B cell (primary cell): ENCODE measurements around the gene MS4A18. TPM values are rescaled to one million over a fixed set of nuclear protein-coding genes. Genes with fewer than 3 reads are reported as not detected.
A peak's percentile ranks its signal among the peaks of the same experiment; 100 is the strongest.
"Not testable (repeated sequence)": the region's sequence is repeated elsewhere in the genome, so short reads cannot be mapped to it uniquely, and the experiment has no call there.

ENCODE experiments used
- ATAC-seq: fragments of 200-7000 bp; cut with Tn5 transposase; one replicate; pipeline ENCODE4 v1.10.0; 2021; ENCODE audit warnings: low read depth, mild to moderate bottlenecking, moderate number of reproducible peaks, moderate library complexity
- CTCF ChIA-PET: fragments of 350-600 bp; sonication (Branson Sonifier 250); formaldehyde crosslinking; loops from one replicate; lab custom pipeline; 2021; ENCODE audit warnings: antibody characterized with exemption, inconsistent platforms; lab: Charles Lee
- POLR2A ChIA-PET: fragments of 350-600 bp; sonication (Branson Sonifier 250); formaldehyde crosslinking; loops from one replicate; lab custom pipeline; 2021; ENCODE audit warnings: antibody characterized with exemption; lab: Charles Lee
- DNase-seq: peaks from one replicate; pipeline ENCODE4 v3.0.0; 2013
- H2AFZ ChIP-seq: 2 replicates; pipeline ENCODE4 v1.6.1; 2012; ENCODE audit warnings: mild to moderate bottlenecking, low read depth, low read length; ENCODE audit not compliant: insufficient read depth, poor library complexity, severe bottlenecking
- H3K27ac ChIP-seq, 2 donors: 1 replicate in 1 of 2; 2 replicates in 1 of 2; pipeline ENCODE4 v1.5.1; 2012 to 2013; ENCODE audit warnings: low read length in 2 of 2, mild to moderate bottlenecking in 2 of 2, moderate library complexity in 1 of 2
- H3K27me3 ChIP-seq, 4 experiments: fragments of 200-600 bp in 1 of 4; sonication (generic) in 1 of 4; replicated peaks in 1 of 4; 1 replicate in 2 of 4; 2 replicates in 2 of 4; pipeline versions ENCODE4 v1.6.1 to v1.7.0; 2013 to 2016; ENCODE audit warnings: low read length in 3 of 4, mild to moderate bottlenecking in 2 of 4, mixed read lengths in 1 of 4, moderate library complexity in 1 of 4; ENCODE audit not compliant: insufficient read depth in 4 of 4, control insufficient read depth in 3 of 4; ENCODE audit errors: control extremely low read depth in 1 of 4
- H3K36me3 ChIP-seq, 2 experiments: replicated peaks in 1 of 2; 1 replicate in 1 of 2; 2 replicates in 1 of 2; pipeline versions ENCODE4 v1.6.1 to v1.7.1; 2013; ENCODE audit warnings: low read length in 1 of 2; ENCODE audit not compliant: insufficient read depth in 2 of 2, control insufficient read depth in 1 of 2; ENCODE audit errors: control extremely low read depth in 1 of 2, extremely low read depth in 1 of 2
- H3K4me1 ChIP-seq, 2 donors: fragments of 200-600 bp in 1 of 2; sonication (generic) in 1 of 2; 1 replicate in 1 of 2; 2 replicates in 1 of 2; pipeline versions ENCODE4 v1.5.1 to v1.6.1; 2013 to 2017; ENCODE audit warnings: low read length in 2 of 2; ENCODE audit not compliant: control insufficient read depth in 2 of 2, insufficient read depth in 2 of 2
- H3K4me2 ChIP-seq: replicated peaks from 2 replicates; pipeline ENCODE3; 2012; ENCODE audit warnings: mild to moderate bottlenecking, low read depth, low read length; ENCODE audit not compliant: poor library complexity, severe bottlenecking
- H3K4me3 ChIP-seq, 5 experiments: fragments of 200-600 bp in 1 of 5; sonication (generic) in 1 of 5; 1 replicate in 3 of 5; 2 replicates in 2 of 5; pipeline versions ENCODE4 v1.5.1 to v1.7.0; 2011 to 2016; ENCODE audit warnings: low read length in 4 of 5, mild to moderate bottlenecking in 4 of 5, low read depth in 2 of 5, control low read depth in 1 of 5, moderate library complexity in 1 of 5; ENCODE audit not compliant: insufficient read depth in 1 of 5; ENCODE audit errors: control extremely low read depth in 1 of 5, extremely low read depth in 1 of 5
- H3K79me2 ChIP-seq: fragments of 200-600 bp; sonication (generic); one replicate; pipeline ENCODE4 v1.6.0; 2016; ENCODE audit warnings: low read length; ENCODE audit not compliant: control insufficient read depth, insufficient read depth
- H3K9ac ChIP-seq: fragments of 200-600 bp; sonication (generic); 2 replicates; pipeline ENCODE4 v1.6.1; 2017; ENCODE audit warnings: mild to moderate bottlenecking, low read length, moderate library complexity
- H3K9me3 ChIP-seq, 3 donors: one replicate each; pipeline versions ENCODE4 v1.6.1 to v1.7.1; 2013; ENCODE audit warnings: low read length in 2 of 3; ENCODE audit not compliant: control insufficient read depth in 2 of 3, insufficient read depth in 1 of 3; ENCODE audit errors: control extremely low read depth in 1 of 3
- H4K20me1 ChIP-seq: 2 replicates; pipeline ENCODE4 v1.6.0; 2012; ENCODE audit warnings: mild to moderate bottlenecking, low read length; ENCODE audit not compliant: insufficient read depth, control insufficient read depth, poor library complexity, severe bottlenecking
- H3K27ac Mint-ChIP-seq: one replicate; pipeline ENCODE4 v1.8.0; 2021; ENCODE audit warnings: mixed read lengths
- H3K27me3 Mint-ChIP-seq: one replicate; pipeline ENCODE4 v1.8.0; 2021; ENCODE audit warnings: mixed read lengths
- H3K4me1 Mint-ChIP-seq: one replicate; pipeline ENCODE4 v1.8.0; 2021; ENCODE audit warnings: mixed read lengths
- H3K4me3 Mint-ChIP-seq: one replicate; pipeline ENCODE4 v1.8.0; 2021; ENCODE audit warnings: mixed read lengths
- H3K9me3 Mint-ChIP-seq: one replicate; pipeline ENCODE4 v1.8.0; 2022; ENCODE audit warnings: mixed read lengths; ENCODE audit not compliant: insufficient read depth
- CTCF ChIP-seq: fragments of 200-600 bp; IDR thresholded peaks from one replicate; pipeline ENCODE4 v1.8.0; 2022; ENCODE audit warnings: antibody characterized with exemption, mild to moderate bottlenecking
- EZH2 ChIP-seq: IDR thresholded peaks from 2 replicates; pipeline ENCODE4 v1.6.1; 2012; ENCODE audit warnings: borderline replicate concordance, low read depth, mild to moderate bottlenecking, moderate library complexity, low read length; ENCODE audit not compliant: insufficient read depth, poor library complexity, severe bottlenecking
- WGBS: methylation state at CpG from one replicate; pipeline ENCODE4 v1.1.5; 2013; ENCODE audit warnings: missing lambda C conversion rate; ENCODE audit not compliant: insufficient coverage; 5-methylcytosine and 5-hydroxymethylcytosine counted together
- intact Hi-C: fragments of 100-400 bp; cut with micrococcal nuclease; formaldehyde crosslinking; loops from one replicate; pipeline ENCODE4 v1.10.0; 2022
- polyA plus RNA-seq: library from polyadenylated mRNA; depleted of rRNA; stranded (reverse); fragments of >200 nt; gene quantifications from 2 replicates; pipeline ENCODE4 v1.2.3, GENCODE V29; 2012
- total RNA-seq, 2 donors: library from RNA; stranded (reverse); fragments of 120-200 nt in 1 of 2; gene quantifications; 1 replicate in 1 of 2; 2 replicates in 1 of 2; pipeline versions ENCODE4 v1.2.3 to v1.2.4, GENCODE V29; 2013 to 2022

The MS4A18 gene
- total and polyA plus RNA-seq, 2 donors (not counting 1 experiment from before 2014, with no cell fraction given): not detected

DNA sequence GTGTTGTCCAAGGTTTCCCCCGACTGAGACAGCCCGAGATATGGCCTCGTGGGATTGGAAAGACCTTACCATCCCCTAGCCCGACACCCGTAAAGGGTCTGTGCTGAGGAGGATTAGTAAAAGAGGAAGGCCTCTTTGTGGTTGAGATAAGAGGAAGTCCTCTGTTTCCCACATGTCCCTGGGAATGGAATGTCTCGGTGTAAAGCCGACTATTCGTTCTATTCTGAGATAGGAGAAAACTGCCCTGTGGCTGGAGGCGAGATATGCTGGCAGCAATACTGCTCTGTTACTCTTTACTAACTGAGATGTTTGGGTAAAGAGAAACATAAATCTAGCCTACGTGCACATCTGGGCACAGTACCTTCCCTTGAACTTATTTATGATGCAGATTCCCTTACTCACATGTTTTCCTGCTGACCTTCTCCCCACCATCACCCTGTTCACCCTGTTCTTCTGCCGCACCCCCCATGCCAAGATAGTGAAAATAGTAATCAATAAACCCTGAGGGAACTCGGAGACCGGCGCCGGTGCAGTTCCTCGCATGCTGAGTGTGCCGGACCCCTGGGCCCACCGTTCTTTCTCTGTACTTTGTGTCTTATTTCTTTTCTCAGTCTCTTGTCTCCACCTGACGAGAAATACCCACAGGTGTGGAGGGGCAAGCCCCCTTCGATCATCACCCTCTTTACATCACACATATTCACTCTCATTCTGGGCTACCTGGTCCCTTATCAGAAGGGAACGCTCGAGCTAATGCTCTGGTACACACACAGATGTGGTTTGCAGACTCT lies 35.1 kb downstream of the MS4A18 start:
- H3K27me3 ChIP-seq, DNase-seq, H3K9ac ChIP-seq, H2AFZ ChIP-seq, H3K4me2 ChIP-seq, H3K27ac ChIP-seq, H3K4me3 ChIP-seq, H3K27ac Mint-ChIP-seq, H3K79me2 ChIP-seq, ATAC-seq, H3K9me3 Mint-ChIP-seq, H3K36me3 ChIP-seq, H3K4me3 Mint-ChIP-seq, H4K20me1 ChIP-seq, POLR2A ChIA-PET, H3K9me3 ChIP-seq: not testable (repeated sequence)
- intact Hi-C loops: loop anchor here (5.0 kb wide), 1 partner anchor 492 kb away; no protein-coding TSS in a partner anchor
- Mint-ChIP-seq H3K27me3 (peaks cover 22% of the 10 kb centered on the region), H3K4me1 (peaks cover 50% of the 10 kb centered on the region)
- WGBS: 93% methylated on average over 11 of the region's 22 CpGs
- H3K4me1 ChIP-seq: peaks cover 25 to 30% of the 10 kb centered on the region in 2 donors
- CTCF ChIA-PET: interaction anchor here (1.4 kb wide), 1 partner anchor 16 kb away, joined by 3 read pairs; no protein-coding TSS in a partner anchor

- Histone ChIP-seq H3K27ac (no peak overlapping the region), H3K4me2 (no peak overlapping the region), H4K20me1 (no peaks in the 10 kb centered on the region), H3K9me3 (no peaks in the 10 kb centered on the region), H3K4me3 (no peak overlapping the region), H3K4me1 (peaks cover 25 to 30% of the 10 kb centered on the region in 2 donors), H3K9ac (no peak overlapping the region), H2AFZ (no peak overlapping the region), H3K27me3 (peaks cover 0 to 14% (median 1%) of the 10 kb centered on the region in 4 experiments), H3K79me2 (no peaks in the 10 kb centered on the region), H3K36me3 (no peaks in the 10 kb centered on the region)
- Mint-ChIP-seq H3K27me3 (peaks cover 26% of the 10 kb centered on the region), H3K4me3 (peak overlapping the region; percentile 43), H3K4me1 (peaks cover 50% of the 10 kb centered on the region), H3K9me3 (no peaks in the 10 kb centered on the region), H3K27ac (no peak overlapping the region)
- no peak for ATAC-seq
- peak; percentile 41 for DNase-seq
- intact Hi-C loops: loop anchor here (5.0 kb wide), 1 partner anchor 494 kb away; no protein-coding TSS in a partner anchor
- POLR2A ChIA-PET: no interaction called here
- TF ChIP-seq EZH2 (no peak), CTCF (no peak)
- CTCF ChIA-PET: interaction anchor here (1.4 to 6.5 kb wide), 4 partner anchors 15 to 496 kb away, joined by 3 to 102 read pairs (median 15); no protein-coding TSS in a partner anchor
- WGBS: 100% methylated on average over 1 of the region's 4 CpGs
Observed at GRCh38 chr11:60761436-60762190, 37.1 kb downstream of the MS4A18 start.
